IMR-90 (cell line): ENCODE data around the gene PLBD2. TPM values are rescaled to one million over a fixed set of nuclear protein-coding genes. Genes with fewer than 3 reads are reported as not detected.

Experiments used
- ATAC-seq: fragments of 200-7000 bp; cut with Tn5 transposase; 2 replicates; pipeline ENCODE4 v1.9.1; 2020; ENCODE audit warnings: low read depth, mild to moderate bottlenecking, moderate library complexity
- BruUV-seq: library from RNA; stranded (reverse); fragments of 400-500 nt; replicated peaks from 2 replicates; lab custom pipeline; 2021; lab: Mats Ljungman, UMichigan
- CTCF ChIA-PET: fragments of 300-600 bp; formaldehyde crosslinking; extraction: SDS; loops from one replicate; lab custom pipeline; 2021; ENCODE audit warnings: antibody characterized with exemption; lab: Yijun Ruan, JAX
- POLR2A ChIA-PET: fragments of 300-600 bp; sonication (Branson Sonifier 250); formaldehyde crosslinking; loops from one replicate; lab custom pipeline; 2022; ENCODE audit warnings: antibody characterized with exemption; ENCODE audit not compliant: unreplicated experiment; lab: Charles Lee
- DNase-seq: peaks from one replicate; pipeline ENCODE4 v3.0.0; 2013
- H2AFZ ChIP-seq: replicated peaks from 2 replicates; pipeline ENCODE3; 2013; ENCODE audit warnings: low read length, mild to moderate bottlenecking; ENCODE audit not compliant: poor library complexity
- H2AK5ac ChIP-seq: 2 replicates; pipeline ENCODE4 v1.6.1; 2013; ENCODE audit warnings: low read depth, low read length, inconsistent platforms
- H2AK9ac ChIP-seq: replicated peaks from 2 replicates; pipeline ENCODE3; 2013; ENCODE audit warnings: mild to moderate bottlenecking, low read depth, low read length, moderate library complexity; ENCODE audit not compliant: poor library complexity
- H2BK120ac ChIP-seq: 2 replicates; pipeline ENCODE4 v1.6.1; 2013; ENCODE audit warnings: low read depth, low read length, inconsistent platforms
- H2BK15ac ChIP-seq: 3 replicates; pipeline ENCODE4 v1.6.1; 2013; ENCODE audit warnings: low read depth, low read length, inconsistent platforms
- H2BK20ac ChIP-seq: 2 replicates; pipeline ENCODE4 v1.6.1; 2013; ENCODE audit warnings: low read depth, mild to moderate bottlenecking, inconsistent platforms, low read length, moderate library complexity
- H2BK5ac ChIP-seq: 2 replicates; pipeline ENCODE4 v1.6.1; 2013; ENCODE audit warnings: mild to moderate bottlenecking, low read depth, low read length, inconsistent platforms; ENCODE audit not compliant: poor library complexity, severe bottlenecking
- H3K14ac ChIP-seq: replicated peaks from 2 replicates; pipeline ENCODE4 v1.6.1; 2013; ENCODE audit warnings: low read depth, low read length, inconsistent platforms
- H3K18ac ChIP-seq: 2 replicates; pipeline ENCODE4 v1.6.1; 2013; ENCODE audit warnings: low read depth, low read length, control low read depth
- H3K23ac ChIP-seq: 2 replicates; pipeline ENCODE4 v1.6.1; 2013; ENCODE audit warnings: low read depth, low read length, inconsistent platforms
- H3K27ac ChIP-seq: 2 replicates; pipeline ENCODE4 v1.5.1; 2013; ENCODE audit warnings: mild to moderate bottlenecking, control low read depth, low read length; ENCODE audit not compliant: insufficient read depth
- H3K27me3 ChIP-seq: 2 replicates; pipeline ENCODE4 v1.6.1; 2013; ENCODE audit warnings: low read length; ENCODE audit not compliant: control insufficient read depth, insufficient read depth
- H3K36me3 ChIP-seq: 2 replicates; pipeline ENCODE4 v1.6.1; 2013; ENCODE audit warnings: low read length, mixed read lengths; ENCODE audit not compliant: control insufficient read depth, insufficient read depth
- H3K4ac ChIP-seq: 2 replicates; pipeline ENCODE4 v1.6.1; 2013; ENCODE audit warnings: low read depth, low read length, inconsistent platforms
- H3K4me1 ChIP-seq: 2 replicates; pipeline ENCODE4 v1.6.1; 2013; ENCODE audit warnings: low read length, mixed read lengths; ENCODE audit not compliant: control insufficient read depth, insufficient read depth
- H3K4me2 ChIP-seq: 2 replicates; pipeline ENCODE4 v1.6.1; 2013; ENCODE audit warnings: low read depth, mild to moderate bottlenecking, control low read depth, low read length, moderate library complexity
- H3K4me3 ChIP-seq: 2 replicates; pipeline ENCODE4 v1.5.1; 2013; ENCODE audit warnings: low read depth, mild to moderate bottlenecking, control low read depth, low read length, moderate library complexity; ENCODE audit not compliant: insufficient read depth
- H3K56ac ChIP-seq: 2 replicates; pipeline ENCODE4 v1.6.1; 2013; ENCODE audit warnings: low read length, inconsistent platforms; ENCODE audit not compliant: insufficient read depth; ENCODE audit errors: extremely low read depth
- H3K79me1 ChIP-seq, 2 experiments: 2 replicates each; pipeline ENCODE4 v1.6.1; 2013; ENCODE audit warnings: low read length in 2 of 2, inconsistent platforms in 1 of 2, low read depth in 1 of 2
- H3K9ac ChIP-seq: 2 replicates; pipeline ENCODE4 v1.6.1; 2013; ENCODE audit warnings: low read depth, low read length, control low read depth
- H3K9me1 ChIP-seq: 2 replicates; pipeline ENCODE4 v1.6.1; 2013; ENCODE audit warnings: low read length, inconsistent platforms; ENCODE audit not compliant: insufficient read depth
- H3K9me3 ChIP-seq: 2 replicates; pipeline ENCODE4 v1.6.1; 2013; ENCODE audit warnings: low read length; ENCODE audit not compliant: control insufficient read depth, insufficient read depth
- H4K20me1 ChIP-seq: 2 replicates; pipeline ENCODE4 v1.6.1; 2013; ENCODE audit warnings: low read length, inconsistent platforms; ENCODE audit not compliant: insufficient read depth
- H4K5ac ChIP-seq: 2 replicates; pipeline ENCODE4 v1.6.1; 2013; ENCODE audit warnings: mild to moderate bottlenecking, low read depth, low read length, control low read depth
- H4K8ac ChIP-seq, 2 experiments: 2 replicates each; pipeline ENCODE4 v1.6.1; 2013; ENCODE audit warnings: low read depth in 2 of 2, low read length in 2 of 2, control low read depth in 1 of 2, inconsistent platforms in 1 of 2
- H4K91ac ChIP-seq: 2 replicates; pipeline ENCODE4 v1.6.1; 2013; ENCODE audit warnings: low read depth, low read length, inconsistent platforms; ENCODE audit not compliant: insufficient read depth
- BHLHE40 ChIP-seq: fragments of 150-350 bp; IDR thresholded peaks from 2 replicates; pipeline ENCODE4 v1.6.1; 2016; ENCODE audit warnings: mild to moderate bottlenecking, low read depth, low read length
- CEBPB ChIP-seq: IDR thresholded peaks from 2 replicates; pipeline ENCODE4 v1.6.1; 2012; ENCODE audit warnings: low read depth, low read length, improper control_type of control experiment
- CHD1 ChIP-seq: IDR thresholded peaks from 2 replicates; pipeline ENCODE4 v1.6.1; 2012; ENCODE audit warnings: low read depth, low read length, improper control_type of control experiment
- FOS ChIP-seq: fragments of 150-350 bp; IDR thresholded peaks from 2 replicates; pipeline ENCODE4 v1.6.1; 2016; ENCODE audit warnings: low read depth, low read length
- MAFK ChIP-seq: IDR thresholded peaks from 2 replicates; pipeline ENCODE4 v1.6.1; 2012; ENCODE audit warnings: low read depth, low read length, improper control_type of control experiment
- MAZ ChIP-seq: IDR thresholded peaks from 2 replicates; pipeline ENCODE4 v1.6.1; 2012; ENCODE audit warnings: low read depth, mild to moderate bottlenecking, low read length, improper control_type of control experiment, moderate library complexity, borderline replicate concordance
- MXI1 ChIP-seq: IDR thresholded peaks from 2 replicates; pipeline ENCODE4 v1.6.1; 2012; ENCODE audit warnings: low read depth, mild to moderate bottlenecking, low read length, moderate library complexity, borderline replicate concordance
- NFE2L2 ChIP-seq: fragments of 150-350 bp; IDR thresholded peaks from 2 replicates; pipeline ENCODE4 v1.6.1; 2016; ENCODE audit warnings: low read depth, mild to moderate bottlenecking, low read length
- POLR2A ChIP-seq: IDR thresholded peaks from 2 replicates; pipeline ENCODE4 v1.6.1; 2012; ENCODE audit warnings: mild to moderate bottlenecking, low read depth, low read length
- RAD21 ChIP-seq: IDR thresholded peaks from 2 replicates; pipeline ENCODE4 v1.6.1; 2012; ENCODE audit warnings: low read length, improper control_type of control experiment
- RCOR1 ChIP-seq: IDR thresholded peaks from 2 replicates; pipeline ENCODE4 v1.6.1; 2012; ENCODE audit warnings: mild to moderate bottlenecking, low read length, improper control_type of control experiment; ENCODE audit not compliant: insufficient replicate concordance
- RFX5 ChIP-seq: IDR thresholded peaks from 2 replicates; pipeline ENCODE4 v1.8.0; 2012; ENCODE audit warnings: low read depth, mild to moderate bottlenecking, low read length, moderate library complexity
- SMC3 ChIP-seq: fragments of 150-350 bp; IDR thresholded peaks from 2 replicates; pipeline ENCODE4 v1.6.1; 2016; ENCODE audit warnings: low read depth, mild to moderate bottlenecking, antibody characterized with exemption, low read length, moderate library complexity
- WGBS, 2 experiments: methylation state at CpG; one replicate each; pipeline versions ENCODE4 v1.1.5 to v1.1.7; 2013; ENCODE audit warnings: missing lambda C conversion rate in 2 of 2; ENCODE audit not compliant: insufficient read length in 1 of 2; ENCODE audit errors: extremely low coverage in 2 of 2; 5-methylcytosine and 5-hydroxymethylcytosine counted together
- dilution Hi-C: fragments of 300-500 bp; cut with HindIII; formaldehyde crosslinking; loops from one replicate; pipeline ENCODE4 v1.14.3; 2018; ENCODE audit warnings: low sequenced_read_pairs; ENCODE audit not compliant: unreplicated experiment
- in situ Hi-C: fragments of 300-500 bp; cut with MboI; formaldehyde crosslinking; loops from 3 replicates; pipeline ENCODE4 v1.14.3; 2019; ENCODE audit warnings: low sequenced_read_pairs, inconsistent platforms, mixed read lengths
- intact Hi-C: fragments of 100-400 bp; cut with micrococcal nuclease; formaldehyde crosslinking; loops from 2 replicates; pipeline ENCODE4 v1.10.0; 2022
- polyA plus RNA-seq, 3 experiments: library from polyadenylated mRNA; depleted of rRNA; stranded (reverse); fragments of >200 nt; gene quantifications; 2 replicates each; pipeline ENCODE4 v1.2.3, GENCODE V29; 2012; ENCODE audit warnings: low replicate concordance in 1 of 3
- total RNA-seq: library from RNA; depleted of rRNA; stranded (reverse); fragments of >200 nt; gene quantifications from 2 replicates; pipeline ENCODE4 v1.2.3, GENCODE V29; 2012
- TF ChIP-seq, protein P1 (sequence below): fragments of 150-350 bp; IDR thresholded peaks from 2 replicates; pipeline ENCODE4 v1.6.1; 2017; ENCODE audit warnings: mild to moderate bottlenecking, antibody characterized with exemption, low read length, low read depth
- TF ChIP-seq, protein P2 (sequence below): fragments of 150-350 bp; IDR thresholded peaks from 2 replicates; pipeline ENCODE4 v1.6.1; 2016; ENCODE audit warnings: low read depth, mild to moderate bottlenecking, low read length, moderate library complexity, borderline replicate concordance
- TF ChIP-seq, protein P3 (sequence below): conservative IDR thresholded peaks from 2 replicates; pipeline ENCODE4 v1.5.1; 2012; ENCODE audit warnings: mild to moderate bottlenecking, low read depth, low read length, improper control_type of control experiment

PLBD2 gene
- total and polyA plus RNA-seq, 2 of the 4 experiments (the other 2 are of a cell fraction), result 7.3 to 44.5 TPM

DNA sequence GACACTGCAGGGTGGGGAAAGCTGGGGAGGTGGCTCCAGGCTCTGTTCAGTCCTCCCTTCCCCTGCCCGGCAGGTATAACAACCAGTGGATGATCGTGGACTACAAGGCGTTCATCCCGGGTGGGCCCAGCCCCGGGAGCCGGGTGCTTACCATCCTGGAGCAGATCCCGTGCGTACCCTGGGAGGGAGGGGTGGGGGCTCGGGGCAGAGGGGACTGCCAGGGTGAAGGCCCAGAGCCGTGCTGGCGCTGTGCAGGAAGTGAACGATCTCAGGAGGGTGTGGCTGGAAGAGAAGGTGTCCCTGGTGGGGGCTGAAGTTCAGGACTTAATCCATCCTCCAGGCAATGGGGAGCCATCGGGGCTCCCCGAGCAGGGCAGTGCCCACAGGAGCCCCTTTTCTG lies 26.4 kb downstream of the PLBD2 start:
- in situ Hi-C loops, result no loop called here
- H3K4me1 ChIP-seq, result no peaks in the 10 kb centered on the region

More for the DNA sequence above, 26.4 kb downstream of the PLBD2 start:
- Histone ChIP-seq H2AK5ac (no peak overlapping the region), H4K8ac (no peak overlapping the region), H4K20me1 (no peaks in the 10 kb centered on the region), H4K91ac (no peak overlapping the region), H3K9ac (no peak overlapping the region), H3K4me2 (no peak overlapping the region), H4K5ac (no peak overlapping the region), H3K4me3 (no peak overlapping the region), H3K14ac (no peak overlapping the region), H3K4ac (no peak overlapping the region), H2AFZ (no peak overlapping the region), H2BK20ac (no peak overlapping the region), H3K27ac (no peak overlapping the region), H2AK9ac (no peak overlapping the region), H3K79me1 (no peaks in the 10 kb centered on the region), H3K56ac (no peak overlapping the region), H2BK15ac (no peak overlapping the region), H3K36me3 (peaks cover 32% of the 10 kb centered on the region), H3K9me1 (no peaks in the 10 kb centered on the region; the same call in 1 of the 2 replicates), H2BK120ac (no peak overlapping the region), H3K23ac (no peak overlapping the region), H2BK5ac (no peak overlapping the region), H3K18ac (no peak overlapping the region), H3K27me3 (no peaks in the 10 kb centered on the region), H3K9me3 (no peaks in the 10 kb centered on the region)
- ChIA-PET CTCF (no interaction called here), POLR2A (no interaction called here)
- TF ChIP-seq BHLHE40 (no peak), CHD1 (no peak), MXI1 (no peak), NFE2L2 (no peak), MAFK (no peak), POLR2A (no peak), SMC3 (no peak), RFX5 (no peak), FOS (no peak), CEBPB (no peak), RAD21 (no peak), MAZ (no peak), RCOR1 (no peak)
- TF ChIP-seq, protein P1, sequence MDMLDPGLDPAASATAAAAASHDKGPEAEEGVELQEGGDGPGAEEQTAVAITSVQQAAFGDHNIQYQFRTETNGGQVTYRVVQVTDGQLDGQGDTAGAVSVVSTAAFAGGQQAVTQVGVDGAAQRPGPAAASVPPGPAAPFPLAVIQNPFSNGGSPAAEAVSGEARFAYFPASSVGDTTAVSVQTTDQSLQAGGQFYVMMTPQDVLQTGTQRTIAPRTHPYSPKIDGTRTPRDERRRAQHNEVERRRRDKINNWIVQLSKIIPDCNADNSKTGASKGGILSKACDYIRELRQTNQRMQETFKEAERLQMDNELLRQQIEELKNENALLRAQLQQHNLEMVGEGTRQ, result no peak
- TF ChIP-seq, protein P2, sequence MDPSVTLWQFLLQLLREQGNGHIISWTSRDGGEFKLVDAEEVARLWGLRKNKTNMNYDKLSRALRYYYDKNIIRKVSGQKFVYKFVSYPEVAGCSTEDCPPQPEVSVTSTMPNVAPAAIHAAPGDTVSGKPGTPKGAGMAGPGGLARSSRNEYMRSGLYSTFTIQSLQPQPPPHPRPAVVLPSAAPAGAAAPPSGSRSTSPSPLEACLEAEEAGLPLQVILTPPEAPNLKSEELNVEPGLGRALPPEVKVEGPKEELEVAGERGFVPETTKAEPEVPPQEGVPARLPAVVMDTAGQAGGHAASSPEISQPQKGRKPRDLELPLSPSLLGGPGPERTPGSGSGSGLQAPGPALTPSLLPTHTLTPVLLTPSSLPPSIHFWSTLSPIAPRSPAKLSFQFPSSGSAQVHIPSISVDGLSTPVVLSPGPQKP, result no peak
- TF ChIP-seq, protein P3, sequence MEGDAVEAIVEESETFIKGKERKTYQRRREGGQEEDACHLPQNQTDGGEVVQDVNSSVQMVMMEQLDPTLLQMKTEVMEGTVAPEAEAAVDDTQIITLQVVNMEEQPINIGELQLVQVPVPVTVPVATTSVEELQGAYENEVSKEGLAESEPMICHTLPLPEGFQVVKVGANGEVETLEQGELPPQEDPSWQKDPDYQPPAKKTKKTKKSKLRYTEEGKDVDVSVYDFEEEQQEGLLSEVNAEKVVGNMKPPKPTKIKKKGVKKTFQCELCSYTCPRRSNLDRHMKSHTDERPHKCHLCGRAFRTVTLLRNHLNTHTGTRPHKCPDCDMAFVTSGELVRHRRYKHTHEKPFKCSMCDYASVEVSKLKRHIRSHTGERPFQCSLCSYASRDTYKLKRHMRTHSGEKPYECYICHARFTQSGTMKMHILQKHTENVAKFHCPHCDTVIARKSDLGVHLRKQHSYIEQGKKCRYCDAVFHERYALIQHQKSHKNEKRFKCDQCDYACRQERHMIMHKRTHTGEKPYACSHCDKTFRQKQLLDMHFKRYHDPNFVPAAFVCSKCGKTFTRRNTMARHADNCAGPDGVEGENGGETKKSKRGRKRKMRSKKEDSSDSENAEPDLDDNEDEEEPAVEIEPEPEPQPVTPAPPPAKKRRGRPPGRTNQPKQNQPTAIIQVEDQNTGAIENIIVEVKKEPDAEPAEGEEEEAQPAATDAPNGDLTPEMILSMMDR, result no peak
- DNase-seq (no peak), ATAC-seq (no peak)
- no TSS peak for BruUV-seq
- intact Hi-C loops (no loop called here), dilution Hi-C loops (no loop called here)
- WGBS, 2 experiments, result 80% methylated on average over 3 of the region's 14 CpGs; no CpG with 5 or more reads in 1 of the 2 experiments
